Kidney tubule cell (primary cell): ENCODE measurements around the gene PI4K2A.
A peak's percentile ranks its signal among the peaks of the same experiment; 100 is the strongest.

Experiments used
- DNase-seq: peaks from one replicate; pipeline ENCODE4 v3.0.0-alpha.2; 2018; ENCODE audit warnings: low spot score

The PI4K2A gene

DNA sequence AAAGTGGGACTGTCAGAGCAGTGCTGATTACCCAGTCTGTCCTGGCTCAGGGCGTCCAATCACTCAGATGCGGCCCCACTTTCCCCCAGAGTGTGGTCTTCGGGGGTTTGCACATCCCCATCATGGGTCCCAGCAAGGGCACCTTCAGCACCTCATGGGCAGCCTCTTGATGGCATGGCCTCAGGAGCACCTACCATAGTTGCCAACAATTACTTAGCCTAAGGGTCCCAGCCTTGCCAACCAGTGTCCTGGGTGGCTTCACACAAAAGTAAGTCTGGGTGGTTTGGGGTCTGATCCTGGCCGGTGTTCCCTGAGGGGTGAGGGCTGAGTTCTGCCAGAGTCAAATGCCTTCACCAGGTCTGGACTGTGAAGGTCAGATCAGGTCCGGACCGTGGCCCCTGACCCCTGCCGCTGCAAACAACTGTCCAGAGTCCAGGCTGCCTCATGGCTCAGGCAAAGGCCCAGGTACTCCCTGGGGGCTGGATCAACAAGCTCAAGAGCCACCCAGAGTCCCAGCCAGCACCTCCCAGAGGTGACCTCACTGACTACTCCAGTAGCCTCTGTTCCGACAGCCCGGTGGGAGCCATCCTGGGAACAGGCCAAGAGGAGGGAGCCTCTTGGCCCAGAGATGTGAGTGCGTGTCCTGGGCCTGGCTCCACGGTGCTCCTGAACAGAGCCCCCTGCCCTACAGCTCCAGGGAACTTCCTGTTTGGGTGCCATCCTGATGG is 66.8 kb downstream of the PI4K2A start:
- DNase-seq: no peak

DNA sequence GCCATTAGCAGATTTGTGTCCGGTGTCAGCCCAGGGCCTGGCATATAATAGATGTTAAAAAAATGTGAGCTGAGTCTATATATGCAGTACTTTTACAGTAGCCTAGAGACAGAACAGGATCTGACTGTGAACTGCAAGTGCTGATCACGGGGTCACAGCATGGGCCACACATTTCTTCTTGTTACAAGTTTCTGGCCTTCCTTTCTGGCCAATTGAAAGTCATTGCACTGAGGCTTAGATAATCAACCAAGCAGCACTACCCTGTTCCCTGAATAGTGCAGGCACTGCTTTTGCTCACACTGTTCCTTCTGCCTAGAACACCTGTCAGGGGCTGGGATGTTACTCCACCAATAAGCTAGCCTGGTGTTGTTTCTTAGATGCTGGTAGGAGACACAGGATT is 67.7 kb downstream of the PI4K2A start:
- no peak for DNase-seq

DNA sequence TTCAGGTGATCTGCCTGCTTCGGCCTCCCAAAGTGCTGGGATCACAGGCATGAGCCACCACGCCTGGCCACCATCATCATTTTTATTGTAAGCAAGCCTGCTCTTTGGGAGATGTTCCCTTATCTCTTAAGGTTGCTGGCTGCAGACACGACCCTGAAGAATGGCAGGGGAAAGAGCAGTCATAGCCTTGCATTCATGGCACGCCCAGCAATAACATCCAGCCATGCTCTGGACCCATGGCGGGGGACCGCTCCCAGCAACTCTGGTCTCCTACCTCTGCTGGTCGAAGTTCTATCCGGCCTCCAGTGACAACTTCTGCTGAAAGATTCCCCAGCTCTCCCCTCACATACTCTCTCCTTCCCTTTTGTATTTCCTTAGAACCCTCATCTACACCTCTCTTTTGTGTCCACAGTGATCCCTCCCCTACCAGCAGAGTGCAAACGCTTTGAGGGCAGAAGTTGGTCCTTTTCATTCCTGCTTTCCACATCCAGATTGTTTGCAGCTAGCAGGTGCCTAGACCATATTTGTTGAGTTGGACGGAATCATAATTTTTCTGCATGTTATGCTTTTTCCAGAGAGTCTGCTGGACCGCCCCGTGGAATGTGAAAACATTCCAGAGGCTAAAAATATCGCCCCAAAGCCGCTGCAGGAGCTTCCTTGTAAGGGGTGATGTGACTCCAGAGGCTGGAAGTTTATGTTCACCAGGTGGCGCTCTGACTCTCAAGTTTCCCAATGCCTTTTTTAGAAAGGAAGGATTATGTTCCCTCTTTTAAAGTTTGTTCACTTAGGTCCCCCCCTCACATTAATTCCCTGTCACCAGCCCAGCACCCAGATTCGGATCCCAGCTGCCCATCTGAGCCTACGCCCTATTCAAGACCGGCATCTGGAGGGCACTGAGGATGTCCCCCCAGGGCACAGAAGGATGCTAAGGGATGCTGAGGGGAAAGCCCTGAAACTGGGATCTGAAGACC is 68.8 kb downstream of the PI4K2A start:
- peak; percentile 68 for DNase-seq

DNA sequence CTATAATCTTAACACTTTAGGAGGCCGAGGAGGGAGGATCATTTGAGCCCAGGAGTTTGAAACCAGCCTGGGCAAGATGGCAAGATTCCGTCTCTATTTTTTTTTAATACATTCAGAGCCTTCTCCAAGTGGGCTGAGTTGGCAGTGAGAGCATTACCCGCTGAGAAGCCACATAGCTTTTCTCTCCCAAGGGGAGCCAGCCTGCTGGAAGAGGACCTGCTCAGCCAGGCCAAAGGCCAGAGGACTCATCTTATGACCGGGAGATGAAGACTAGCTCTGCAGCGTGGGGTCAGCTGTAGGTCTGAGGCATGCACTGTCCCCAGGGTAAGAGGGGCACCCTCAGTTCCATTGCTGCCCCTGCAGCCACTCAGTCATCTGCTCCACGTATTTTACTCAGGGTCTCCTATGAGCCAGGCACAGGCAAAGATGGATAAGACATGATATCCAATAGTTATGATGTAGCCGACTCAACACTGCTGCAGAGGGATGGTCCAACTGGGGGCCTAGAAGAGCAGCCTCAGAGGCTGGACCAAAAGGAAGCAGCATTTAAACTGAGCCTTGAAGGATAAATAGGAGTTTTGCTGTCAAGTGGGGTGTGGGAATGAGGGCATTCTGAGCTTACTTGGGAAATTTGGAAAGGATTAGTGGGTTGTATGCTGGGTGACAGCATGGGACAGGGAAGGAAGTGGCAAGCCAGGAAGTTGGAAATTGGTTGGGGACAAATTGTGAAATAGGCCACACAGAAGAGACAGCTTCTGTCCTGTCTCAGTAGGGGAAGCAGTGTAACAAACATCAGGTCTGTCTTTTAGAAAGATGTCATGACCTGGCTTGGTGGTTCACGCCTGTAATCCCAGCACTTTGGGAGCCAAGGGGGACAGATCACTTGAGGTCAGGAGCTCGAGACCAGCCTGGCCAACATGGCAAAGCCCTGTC is 71.4 kb downstream of the PI4K2A start:
- DNase-seq: no peak

DNA sequence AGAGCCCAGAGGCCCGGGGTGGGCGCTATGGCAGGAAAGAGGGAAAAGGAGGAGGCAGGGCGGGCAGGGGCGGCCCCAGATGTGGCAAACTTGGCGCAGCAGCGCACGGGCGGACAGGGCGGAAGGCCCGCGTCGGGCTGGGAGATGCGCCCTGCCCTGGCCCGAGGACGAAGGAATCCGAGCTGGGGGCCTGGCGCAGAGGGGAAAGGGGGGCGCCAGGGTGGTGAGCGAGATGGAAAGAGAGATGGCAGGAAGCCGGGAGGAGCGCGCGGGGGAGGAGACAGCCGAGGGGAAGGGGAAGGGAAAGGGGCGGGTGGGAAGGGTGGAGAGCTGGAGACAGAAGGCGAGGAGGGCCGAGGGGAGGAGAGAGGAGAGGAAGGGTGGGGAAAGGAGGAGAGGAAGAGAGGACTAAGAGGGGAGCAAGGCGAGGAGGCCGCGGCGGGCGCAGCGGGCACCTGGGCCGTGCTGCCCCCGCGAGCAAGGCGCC is 72.9 kb downstream of the PI4K2A start, which contains the start of gene MARVELD1:
MARVELD1 (plus strand) TSS at position 392 of the 487 bp plus-strand sequence. CDS start 147 bp downstream, outside the sequence.
- peak; percentile 72 for DNase-seq

DNA sequence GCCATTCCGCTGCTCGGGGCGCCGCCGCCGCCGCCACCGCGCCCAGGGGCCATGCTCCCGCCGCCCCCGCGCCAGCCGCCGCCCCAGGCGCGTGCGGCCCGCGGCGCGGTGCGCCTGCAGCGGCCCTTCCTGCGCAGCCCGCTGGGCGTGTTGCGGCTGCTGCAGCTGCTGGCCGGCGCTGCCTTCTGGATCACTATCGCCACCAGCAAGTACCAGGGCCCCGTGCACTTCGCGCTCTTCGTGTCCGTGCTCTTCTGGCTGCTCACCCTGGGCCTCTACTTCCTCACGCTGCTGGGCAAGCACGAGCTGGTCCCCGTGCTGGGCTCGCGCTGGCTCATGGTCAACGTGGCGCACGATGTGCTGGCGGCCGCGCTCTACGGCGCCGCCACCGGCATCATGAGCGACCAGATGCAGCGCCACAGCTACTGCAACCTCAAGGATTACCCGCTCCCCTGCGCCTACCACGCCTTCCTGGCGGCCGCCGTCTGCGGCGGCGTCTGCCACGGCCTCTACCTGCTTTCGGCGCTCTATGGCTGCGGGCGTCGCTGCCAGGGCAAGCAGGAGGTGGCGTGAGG is 73.4 kb downstream of the PI4K2A start:
- DNase-seq: peak; percentile 76

DNA sequence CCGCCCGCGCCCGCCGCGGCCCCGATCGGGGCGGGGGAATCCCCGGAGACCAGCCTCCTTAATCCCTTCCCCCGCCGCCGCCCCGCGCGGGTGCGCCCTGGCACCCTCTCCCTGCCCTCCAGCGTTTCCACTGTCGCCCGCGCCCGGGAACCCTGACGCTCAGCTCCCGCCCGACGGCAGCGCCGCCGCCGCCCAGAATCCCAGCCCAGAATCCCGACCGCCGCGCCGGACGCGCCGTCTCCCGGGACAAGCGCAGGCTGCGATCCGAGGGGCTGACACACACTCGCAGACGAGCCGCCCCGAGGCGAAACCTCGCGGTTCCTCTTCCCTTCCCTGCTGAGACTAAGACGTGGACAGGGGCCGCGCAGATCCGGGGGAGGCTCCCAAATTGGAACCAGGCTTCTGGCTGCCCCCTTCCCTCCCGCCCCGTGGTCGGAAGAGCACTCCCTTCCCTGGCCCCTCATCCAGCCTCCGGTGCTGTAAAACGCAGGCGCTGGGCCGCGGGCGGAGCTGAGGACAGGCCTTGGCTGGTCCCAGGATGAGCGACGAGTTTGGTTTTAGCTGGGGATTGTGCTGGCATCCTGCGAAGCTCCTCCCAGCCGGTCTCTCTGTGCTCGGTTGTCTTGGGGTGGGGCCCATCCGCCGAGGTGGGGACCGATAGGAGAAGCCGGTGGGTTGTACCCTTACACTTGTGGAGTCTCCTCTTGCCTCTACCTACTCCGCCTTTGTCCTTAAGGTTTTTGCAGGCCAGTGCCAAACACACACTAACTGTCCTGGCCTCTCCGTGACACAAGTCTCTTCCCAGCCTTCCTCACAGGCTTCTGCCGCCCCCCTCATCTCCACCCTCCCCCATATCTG is 74.2 kb downstream of the PI4K2A start:
- peak; percentile 62 for DNase-seq

DNA sequence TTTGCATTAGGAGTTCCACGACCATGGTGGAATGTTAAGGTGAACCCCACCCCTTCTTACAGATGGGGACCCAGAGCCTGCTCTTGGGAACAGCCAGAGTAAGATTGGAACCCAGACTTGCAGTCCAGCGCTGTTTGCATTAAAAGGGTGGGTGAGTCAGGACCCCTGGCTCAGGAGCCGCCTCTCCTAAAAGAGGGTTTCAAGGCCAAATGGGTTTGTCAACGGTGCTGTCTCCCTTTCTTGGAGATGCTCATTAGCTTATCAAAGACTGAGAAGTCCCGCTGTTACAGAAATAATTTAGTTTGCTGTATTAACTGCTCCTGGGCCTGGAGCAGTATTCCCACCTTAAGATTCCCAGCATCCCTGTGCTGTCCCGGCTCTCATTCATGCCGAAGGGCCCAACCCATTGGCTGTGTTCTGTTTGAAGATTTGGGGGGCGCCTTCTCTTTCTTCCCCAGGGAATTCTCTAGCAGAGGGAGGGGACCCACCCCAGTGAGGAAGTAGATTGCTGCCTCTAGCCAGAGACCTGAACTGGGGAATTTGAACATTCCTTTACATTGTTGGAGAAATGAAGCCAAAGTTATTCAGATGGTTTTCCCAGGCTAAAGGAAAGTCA is 74.9 kb downstream of the PI4K2A start:
- no peak for DNase-seq

DNA sequence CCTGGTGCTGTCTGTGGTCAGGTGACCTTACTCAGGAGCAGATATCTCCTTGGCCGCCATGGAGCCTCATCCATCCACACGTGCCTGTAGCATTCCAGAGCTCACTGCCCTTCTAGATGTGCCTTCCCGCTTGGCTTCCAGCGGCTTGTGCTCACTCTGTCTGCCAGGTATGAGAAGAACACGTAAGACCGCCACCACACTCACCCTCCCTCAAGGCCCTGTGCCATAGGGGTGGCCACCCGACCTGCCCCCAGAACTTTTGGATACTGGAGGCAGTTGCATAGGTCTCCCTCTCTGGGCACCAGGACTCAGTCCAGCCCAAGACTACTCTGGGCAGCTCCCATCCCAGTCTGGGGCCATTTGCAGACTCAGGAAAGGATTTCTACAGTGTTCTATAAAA is 77.2 kb downstream of the PI4K2A start:
- DNase-seq: no peak

DNA sequence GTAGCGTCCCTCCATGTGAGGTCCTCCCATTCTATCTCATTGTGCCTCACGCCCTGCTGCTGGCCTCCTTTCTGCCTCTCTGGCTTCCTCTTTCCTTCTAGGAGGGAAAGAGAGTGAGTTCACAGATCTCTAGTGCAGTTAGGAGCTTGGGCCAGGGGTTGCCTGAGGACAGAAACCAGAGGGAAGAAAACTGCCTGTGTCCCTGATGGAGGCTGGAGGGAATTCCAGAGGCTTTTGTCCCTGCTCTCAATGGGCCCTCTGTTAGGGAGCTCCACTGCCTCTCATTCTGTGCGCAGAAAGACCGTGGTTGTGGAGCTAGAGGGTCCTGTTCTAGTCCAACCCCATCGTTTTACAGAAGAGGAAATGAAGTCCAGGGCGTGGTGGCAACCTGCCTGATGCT is 77.7 kb downstream of the PI4K2A start:
- DNase-seq: no peak

DNA sequence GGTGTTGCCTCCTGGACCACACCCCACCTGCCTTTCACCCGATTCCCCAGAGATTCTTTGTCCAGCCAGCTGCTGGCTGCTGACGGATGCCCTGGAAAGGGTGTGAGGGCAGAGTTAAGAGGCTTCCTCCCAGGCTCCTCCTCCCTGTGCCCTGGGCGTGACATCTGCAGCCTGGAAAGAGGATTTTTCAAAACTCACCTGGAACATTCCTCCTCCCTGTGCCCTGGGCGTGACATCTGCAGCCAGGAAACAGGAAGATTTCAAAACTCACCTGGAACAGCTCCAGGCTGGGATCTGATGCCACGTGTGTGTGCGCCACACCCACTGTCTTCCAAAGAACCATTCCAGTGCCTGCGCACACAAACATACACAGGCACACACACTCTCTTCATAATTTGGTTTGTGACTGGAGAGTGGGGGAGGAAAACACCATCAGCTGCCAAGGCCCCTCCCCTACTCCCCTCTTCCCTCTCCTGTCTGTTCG is 78.2 kb downstream of the PI4K2A start:
- DNase-seq: peak; percentile 90

DNA sequence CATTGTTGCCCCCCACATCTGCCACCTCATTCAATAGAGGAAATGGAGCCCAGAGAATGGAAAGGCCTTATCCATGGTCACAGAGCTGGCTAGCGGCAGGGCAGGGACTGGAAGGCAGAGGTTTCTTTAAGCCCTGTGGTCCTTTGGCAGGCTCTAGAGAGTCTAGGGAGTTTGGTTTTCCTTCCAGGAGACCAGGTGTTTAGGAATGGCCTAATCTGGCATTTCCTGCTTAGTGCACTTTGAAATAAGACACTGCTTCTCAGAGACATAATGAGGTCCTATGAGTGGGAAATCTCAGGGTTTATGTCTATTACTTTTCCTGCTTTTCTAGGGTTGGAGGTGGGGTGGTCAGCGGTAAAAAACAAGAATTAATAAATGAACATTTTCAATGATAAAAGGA is 79.1 kb downstream of the PI4K2A start:
- DNase-seq: no peak

DNA sequence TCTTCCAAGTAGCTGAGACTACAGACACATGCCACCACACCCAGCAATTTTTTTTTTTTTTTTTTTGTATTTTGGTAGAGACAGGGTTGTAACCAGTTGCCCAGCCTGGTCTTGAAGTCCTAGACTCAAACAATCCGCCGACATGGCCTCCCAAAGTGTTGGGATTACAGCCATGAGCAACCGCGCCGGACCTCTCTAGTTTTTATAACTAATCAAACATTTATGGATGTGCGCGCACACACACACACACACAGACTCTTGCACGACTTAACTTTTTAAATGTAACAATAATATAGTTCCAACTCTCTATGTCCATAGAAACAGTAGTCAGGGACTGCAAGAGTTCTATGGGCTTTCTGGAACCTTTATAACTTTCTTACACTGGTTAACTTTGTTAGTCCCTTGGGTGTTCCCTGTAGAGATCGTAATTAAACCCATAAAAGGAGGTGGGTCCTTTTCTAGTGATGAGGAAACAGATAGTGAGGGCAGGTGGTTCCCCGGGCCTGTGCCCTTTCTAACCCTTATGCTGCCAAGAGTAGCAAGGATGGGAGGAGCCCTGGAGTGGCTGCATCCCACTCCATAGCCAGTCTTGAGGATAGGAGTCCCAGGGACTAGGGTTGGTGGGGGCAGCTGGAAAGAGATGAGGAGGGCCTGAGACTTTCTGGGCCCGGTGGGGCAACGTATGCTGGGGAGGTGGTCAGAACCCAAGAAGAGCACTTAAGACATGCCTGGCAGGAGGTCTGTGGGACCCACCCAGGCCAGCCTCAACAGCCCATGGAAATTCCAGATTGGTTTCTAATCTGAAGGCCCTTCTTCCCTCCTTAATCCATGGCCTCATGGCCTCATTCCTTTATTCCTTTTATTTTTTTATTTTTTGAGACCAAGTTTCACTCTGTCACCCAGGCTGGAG is 81.7 kb downstream of the PI4K2A start:
- DNase-seq: no peak

DNA sequence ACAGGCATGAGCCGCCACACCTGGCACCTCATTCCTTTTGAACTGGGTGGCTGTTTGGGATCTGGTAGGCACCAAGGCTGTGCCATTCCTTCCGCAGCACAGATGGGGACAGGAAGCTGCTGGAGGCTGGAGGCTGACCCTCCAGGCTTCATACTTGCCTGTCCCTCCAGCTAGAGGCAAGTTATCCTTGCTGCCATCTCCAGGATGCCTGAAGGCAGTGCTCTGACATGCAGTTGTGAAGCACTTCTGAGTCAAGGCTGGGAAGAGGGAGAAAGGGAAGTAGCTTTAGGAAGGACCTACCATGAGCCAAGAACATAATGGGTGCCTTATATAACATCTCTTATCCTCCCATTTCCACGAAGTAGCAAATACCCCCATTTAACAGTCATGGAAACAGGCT is 82.5 kb downstream of the PI4K2A start:
- DNase-seq: no peak

DNA sequence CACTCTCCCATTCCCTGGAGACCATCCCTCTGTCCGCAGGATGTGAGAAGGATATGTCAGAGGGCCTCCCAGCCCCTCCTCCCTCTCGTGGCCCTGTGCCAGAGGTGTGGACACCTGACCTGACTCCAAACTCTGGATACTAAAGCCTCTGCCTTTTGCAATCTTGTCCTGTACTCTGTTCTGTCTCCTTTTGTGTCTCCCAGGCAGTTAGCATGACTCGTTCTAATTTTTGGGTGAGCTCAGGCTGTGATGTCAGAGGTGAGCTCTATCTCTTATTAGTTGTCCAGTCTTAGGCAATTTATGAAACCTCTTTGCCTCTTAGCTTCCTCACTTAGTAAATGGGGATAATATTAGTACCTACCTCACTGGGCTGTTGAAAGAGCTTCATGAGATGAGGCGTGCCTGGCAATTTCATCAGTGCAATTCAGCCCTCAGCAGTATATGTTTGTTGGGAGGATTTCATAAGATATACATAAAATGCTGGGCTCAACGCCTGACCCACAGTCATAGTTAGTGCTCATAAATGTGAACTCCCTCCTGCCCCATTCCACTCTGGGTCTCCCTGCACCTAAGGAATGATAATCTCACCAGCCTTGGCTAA is 84.0 kb downstream of the PI4K2A start:
- DNase-seq: peak; percentile 38
